ENCODE results near the gene HNF1A. TPM values are rescaled to one million over a fixed set of nuclear protein-coding genes. Genes with fewer than 3 reads are reported as not detected.

HNF1A gene
- total RNA-seq, 6 experiments from 2014 or later = 9.8 to 20.5 (median 19.0) TPM

GRCh38 chr12:121000530-121000929 lies 22.2 kb downstream of the HNF1A start:
- peaks cover 0 to 65% (median 23%) of the 10 kb centered on the region in 4 donors for H3K36me3 ChIP-seq
- H3K27ac ChIP-seq = no peak overlapping the region
- no peak overlapping the region for H3K4me3 ChIP-seq
- H3K4me1 ChIP-seq = peaks cover 0 to 14% (median 7%) of the 10 kb centered on the region in 4 donors
- ATAC-seq = no peak
- intact Hi-C loops (cut with DNase I) = no loop called here
- DNase-seq = no peak
- WGBS (ENCODE audit: insufficient coverage, low coverage, low lambda C conversion rate, missing lambda C conversion rate) = 83% methylated on average over 1 of the region's 11 CpGs
- H3K9me3 ChIP-seq = no peaks in the 10 kb centered on the region
- no peaks in the 10 kb centered on the region for H3K27me3 ChIP-seq
- TF ChIP-seq POLR2A (IDR thresholded peaks at IDR 0.05) (no peak), CTCF (IDR thresholded peaks at IDR 0.05) (no peak)

DNA sequence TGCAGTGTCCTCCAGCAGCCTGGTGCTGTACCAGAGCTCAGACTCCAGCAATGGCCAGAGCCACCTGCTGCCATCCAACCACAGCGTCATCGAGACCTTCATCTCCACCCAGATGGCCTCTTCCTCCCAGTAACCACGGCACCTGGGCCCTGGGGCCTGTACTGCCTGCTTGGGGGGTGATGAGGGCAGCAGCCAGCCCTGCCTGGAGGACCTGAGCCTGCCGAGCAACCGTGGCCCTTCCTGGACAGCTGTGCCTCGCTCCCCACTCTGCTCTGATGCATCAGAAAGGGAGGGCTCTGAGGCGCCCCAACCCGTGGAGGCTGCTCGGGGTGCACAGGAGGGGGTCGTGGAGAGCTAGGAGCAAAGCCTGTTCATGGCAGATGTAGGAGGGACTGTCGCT lies 22.7 kb downstream of the HNF1A start:
- TF ChIP-seq POLR2A (IDR thresholded peaks at IDR 0.05) = no peak
- TF ChIP-seq CTCF (IDR thresholded peaks at IDR 0.05) = no peak
- no peak for DNase-seq
- H3K36me3 ChIP-seq = peaks cover 0 to 59% (median 20%) of the 10 kb centered on the region in 4 donors
- H3K9me3 ChIP-seq = no peaks in the 10 kb centered on the region
- peaks cover 0 to 14% (median 7%) of the 10 kb centered on the region in 4 donors for H3K4me1 ChIP-seq
- no peaks in the 10 kb centered on the region for H3K27me3 ChIP-seq
- intact Hi-C loops (cut with DNase I) = no loop called here
- no peak for ATAC-seq
- WGBS (ENCODE audit: insufficient coverage, low coverage, low lambda C conversion rate, missing lambda C conversion rate) = 90% methylated on average over 4 of the region's 11 CpGs
- H3K27ac ChIP-seq = no peak overlapping the region
- H3K4me3 ChIP-seq = no peak overlapping the region

DNA sequence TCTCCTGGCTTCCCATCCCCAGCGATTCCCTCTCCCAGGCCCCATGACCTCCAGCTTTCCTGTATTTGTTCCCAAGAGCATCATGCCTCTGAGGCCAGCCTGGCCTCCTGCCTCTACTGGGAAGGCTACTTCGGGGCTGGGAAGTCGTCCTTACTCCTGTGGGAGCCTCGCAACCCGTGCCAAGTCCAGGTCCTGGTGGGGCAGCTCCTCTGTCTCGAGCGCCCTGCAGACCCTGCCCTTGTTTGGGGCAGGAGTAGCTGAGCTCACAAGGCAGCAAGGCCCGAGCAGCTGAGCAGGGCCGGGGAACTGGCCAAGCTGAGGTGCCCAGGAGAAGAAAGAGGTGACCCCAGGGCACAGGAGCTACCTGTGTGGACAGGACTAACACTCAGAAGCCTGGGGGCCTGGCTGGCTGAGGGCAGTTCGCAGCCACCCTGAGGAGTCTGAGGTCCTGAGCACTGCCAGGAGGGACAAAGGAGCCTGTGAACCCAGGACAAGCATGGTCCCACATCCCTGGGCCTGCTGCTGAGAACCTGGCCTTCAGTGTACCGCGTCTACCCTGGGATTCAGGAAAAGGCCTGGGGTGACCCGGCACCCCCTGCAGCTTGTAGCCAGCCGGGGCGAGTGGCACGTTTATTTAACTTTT lies 23.6 kb downstream of the HNF1A start:
- no CpG with 5 or more reads among the region's 16 CpGs for WGBS (ENCODE audit: insufficient coverage, low coverage, low lambda C conversion rate, missing lambda C conversion rate)
- TF ChIP-seq CTCF (IDR thresholded peaks at IDR 0.05) = no peak
- no peak for TF ChIP-seq POLR2A (IDR thresholded peaks at IDR 0.05)
- peaks cover 0 to 14% (median 7%) of the 10 kb centered on the region in 4 donors for H3K4me1 ChIP-seq
- intact Hi-C loops (cut with DNase I) = no loop called here
- H3K27me3 ChIP-seq = no peaks in the 10 kb centered on the region
- no peak overlapping the region for H3K4me3 ChIP-seq
- peaks cover 0 to 50% (median 17%) of the 10 kb centered on the region in 4 donors for H3K36me3 ChIP-seq
- DNase-seq (no peak), ATAC-seq (no peak)
- no peak overlapping the region for H3K27ac ChIP-seq
- H3K9me3 ChIP-seq = no peaks in the 10 kb centered on the region

- ATAC-seq (peak in 3 of 4 donors; percentile 5 to 15 (median 12)), DNase-seq (no peak)
- Histone ChIP-seq H3K27me3 (no peaks in the 10 kb centered on the region), H3K9me3 (no peaks in the 10 kb centered on the region), H3K36me3 (peaks cover 0 to 37% (median 11%) of the 10 kb centered on the region in 4 donors), H3K27ac (no peak overlapping the region), H3K4me3 (no peak overlapping the region), H3K4me1 (peaks cover 0 to 14% (median 7%) of the 10 kb centered on the region in 4 donors)
- TF ChIP-seq CTCF (IDR thresholded peaks at IDR 0.05) (peak in 3 of 4 donors; percentile 19 to 23 (median 22)), POLR2A (IDR thresholded peaks at IDR 0.05) (no peak)
- intact Hi-C loops (cut with DNase I) = no loop called here
- no CpG with 5 or more reads among the region's 4 CpGs for WGBS (ENCODE audit: insufficient coverage, low coverage, low lambda C conversion rate, missing lambda C conversion rate)
These were observed 25.3 kb downstream of the HNF1A start for GRCh38 chr12:121003650-121004049.

Data from right lobe of liver (tissue), 6 donors.